WTC11 (cell line): ENCODE measurements around the gene MYPOP. TPM values are rescaled to one million over a fixed set of nuclear protein-coding genes. Genes with fewer than 3 reads are reported as not detected.
A peak's percentile ranks its signal among the peaks of the same experiment; 100 is the strongest.

ENCODE experiments used
- ATAC-seq: fragments of 200-7000 bp; cut with Tn5 transposase; 2 replicates; pipeline ENCODE4 v1.10.0; 2021; ENCODE audit warnings: mild to moderate bottlenecking, moderate library complexity
- CTCF ChIA-PET: fragments of 300-600 bp; sonication (Branson Sonifier 250); formaldehyde crosslinking; loops from one replicate; lab custom pipeline; 2021; ENCODE audit warnings: antibody characterized with exemption; lab: Charles Lee
- POLR2A ChIA-PET: fragments of 350-600 bp; sonication (Branson Sonifier 250); formaldehyde crosslinking; loops from one replicate; lab custom pipeline; 2021; ENCODE audit warnings: antibody characterized with exemption; lab: Charles Lee
- DNase-seq: peaks from one replicate; pipeline ENCODE4 v3.0.0; 2021; ENCODE audit warnings: low spot score
- H3K27ac Mint-ChIP-seq: 2 replicates; pipeline ENCODE4 v1.8.0; 2021; ENCODE audit warnings: mixed read lengths
- H3K27me3 Mint-ChIP-seq: 2 replicates; pipeline ENCODE4 v1.8.0; 2021; ENCODE audit warnings: low read depth, mild to moderate bottlenecking, moderate library complexity, mixed read lengths
- H3K36me3 Mint-ChIP-seq: 2 replicates; pipeline ENCODE4 v1.8.0; 2021; ENCODE audit warnings: mixed read lengths
- H3K4me1 Mint-ChIP-seq: 2 replicates; pipeline ENCODE4 v1.8.0; 2022; ENCODE audit warnings: mixed read lengths
- H3K4me3 Mint-ChIP-seq: 2 replicates; pipeline ENCODE4 v1.8.0; 2021; ENCODE audit warnings: mild to moderate bottlenecking, moderate library complexity, mixed read lengths
- H3K9me3 Mint-ChIP-seq: 2 replicates; pipeline ENCODE4 v1.8.0; 2021; ENCODE audit warnings: mixed read lengths
- EMX1 ChIP-seq: fragments of 250-450 bp; sonication (Bioruptor Pico); IDR thresholded peaks from 2 replicates; pipeline ENCODE4 v1.8.0; 2021; ENCODE audit warnings: mild to moderate bottlenecking
- ETV6 ChIP-seq: sonication (generic); formaldehyde crosslinking; IDR thresholded peaks from 2 replicates; pipeline ENCODE4 v1.8.1; 2022; ENCODE audit warnings: mild to moderate bottlenecking, missing genetic modification reagents
- FOXJ3 ChIP-seq: sonication (generic); formaldehyde crosslinking; IDR thresholded peaks from 2 replicates; pipeline ENCODE4 v1.9.0; 2021; ENCODE audit warnings: missing genetic modification reagents, mild to moderate bottlenecking, borderline replicate concordance
- GABPB1 ChIP-seq: sonication (generic); formaldehyde crosslinking; IDR thresholded peaks from 2 replicates; pipeline ENCODE4 v1.8.1; 2023; ENCODE audit warnings: mild to moderate bottlenecking, missing genetic modification reagents
- JUN ChIP-seq: sonication (generic); formaldehyde crosslinking; IDR thresholded peaks from 2 replicates; pipeline ENCODE4 v1.8.0; 2023; ENCODE audit warnings: mild to moderate bottlenecking, missing genetic modification reagents
- NR2C2 ChIP-seq: sonication (generic); formaldehyde crosslinking; IDR thresholded peaks from 2 replicates; pipeline ENCODE4 v1.8.0; 2022; ENCODE audit warnings: mild to moderate bottlenecking, missing genetic modification reagents
- PRDM15 ChIP-seq: sonication (generic); formaldehyde crosslinking; IDR thresholded peaks from 2 replicates; pipeline ENCODE4 v1.8.0; 2022; ENCODE audit warnings: missing genetic modification reagents
- TEAD4 ChIP-seq: sonication (generic); formaldehyde crosslinking; IDR thresholded peaks from 2 replicates; pipeline ENCODE4 v1.8.0; 2022; ENCODE audit warnings: mild to moderate bottlenecking, missing genetic modification reagents
- ZNF423 ChIP-seq: fragments of 250-450 bp; sonication (Bioruptor Pico); IDR thresholded peaks from 2 replicates; pipeline ENCODE4 v2.1.2; 2022; ENCODE audit warnings: mild to moderate bottlenecking, moderate library complexity
- ZNF671 ChIP-seq: fragments of 250-450 bp; sonication (Bioruptor Pico); IDR thresholded peaks from 2 replicates; pipeline ENCODE4 v1.8.0; 2021; ENCODE audit warnings: mild to moderate bottlenecking
- total RNA-seq: library from RNA; stranded (reverse); gene quantifications from 3 replicates; pipeline ENCODE4 v1.2.3, GENCODE V29; 2021
- TF ChIP-seq, protein P1 (sequence below): fragments of 250-450 bp; sonication (Bioruptor Pico); IDR thresholded peaks from 2 replicates; pipeline ENCODE4 v1.9.0; 2021; ENCODE audit warnings: mild to moderate bottlenecking, borderline replicate concordance
- TF ChIP-seq, protein P2 (sequence below): sonication (generic); formaldehyde crosslinking; IDR thresholded peaks from 2 replicates; pipeline ENCODE4 v1.8.1; 2023; ENCODE audit warnings: mild to moderate bottlenecking, missing genetic modification reagents
- TF ChIP-seq, protein P3 (sequence below): sonication (generic); formaldehyde crosslinking; IDR thresholded peaks from 2 replicates; pipeline ENCODE4 v1.8.1; 2022; ENCODE audit warnings: mild to moderate bottlenecking, moderate library complexity, missing genetic modification reagents
- TF ChIP-seq, protein P4 (sequence below): fragments of 250-450 bp; sonication (Bioruptor Pico); conservative IDR thresholded peaks from 2 replicates; pipeline ENCODE4 v1.9.0; 2021; ENCODE audit warnings: mild to moderate bottlenecking
- TF ChIP-seq, protein P5 (sequence below): sonication (generic); formaldehyde crosslinking; IDR thresholded peaks from 2 replicates; pipeline ENCODE4 v1.8.1; 2022; ENCODE audit warnings: mild to moderate bottlenecking, missing genetic modification reagents, moderate library complexity, borderline replicate concordance
- TF ChIP-seq, protein P6 (sequence below): sonication (generic); formaldehyde crosslinking; IDR thresholded peaks from 2 replicates; pipeline ENCODE4 v1.8.1; 2022; ENCODE audit warnings: low read depth, missing genetic modification reagents, borderline replicate concordance

The MYPOP gene
- total RNA-seq, 1 experiment from 2014 or later: 13.6 TPM

DNA sequence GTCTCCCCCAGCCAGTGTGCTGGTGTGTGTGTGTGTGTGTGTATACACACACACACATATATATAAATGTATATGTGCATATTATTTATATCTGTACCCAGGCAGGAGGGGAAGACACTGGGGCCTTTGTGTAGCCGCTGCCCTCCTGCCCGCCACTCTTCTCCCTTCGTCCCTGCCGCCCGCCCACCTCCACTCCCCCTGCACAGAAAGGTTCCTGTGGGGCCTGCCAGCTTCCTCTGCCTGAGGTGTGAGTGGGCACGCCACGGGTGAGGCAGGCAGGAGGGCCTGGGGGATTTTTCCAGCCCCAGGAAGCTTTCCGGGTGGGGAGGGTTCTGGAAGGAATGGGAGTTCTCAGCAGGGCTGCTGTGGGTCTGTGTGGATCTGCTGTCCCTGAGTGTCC, 23.4 kb downstream of the MYPOP start (continued):
- TF ChIP-seq, protein P1, sequence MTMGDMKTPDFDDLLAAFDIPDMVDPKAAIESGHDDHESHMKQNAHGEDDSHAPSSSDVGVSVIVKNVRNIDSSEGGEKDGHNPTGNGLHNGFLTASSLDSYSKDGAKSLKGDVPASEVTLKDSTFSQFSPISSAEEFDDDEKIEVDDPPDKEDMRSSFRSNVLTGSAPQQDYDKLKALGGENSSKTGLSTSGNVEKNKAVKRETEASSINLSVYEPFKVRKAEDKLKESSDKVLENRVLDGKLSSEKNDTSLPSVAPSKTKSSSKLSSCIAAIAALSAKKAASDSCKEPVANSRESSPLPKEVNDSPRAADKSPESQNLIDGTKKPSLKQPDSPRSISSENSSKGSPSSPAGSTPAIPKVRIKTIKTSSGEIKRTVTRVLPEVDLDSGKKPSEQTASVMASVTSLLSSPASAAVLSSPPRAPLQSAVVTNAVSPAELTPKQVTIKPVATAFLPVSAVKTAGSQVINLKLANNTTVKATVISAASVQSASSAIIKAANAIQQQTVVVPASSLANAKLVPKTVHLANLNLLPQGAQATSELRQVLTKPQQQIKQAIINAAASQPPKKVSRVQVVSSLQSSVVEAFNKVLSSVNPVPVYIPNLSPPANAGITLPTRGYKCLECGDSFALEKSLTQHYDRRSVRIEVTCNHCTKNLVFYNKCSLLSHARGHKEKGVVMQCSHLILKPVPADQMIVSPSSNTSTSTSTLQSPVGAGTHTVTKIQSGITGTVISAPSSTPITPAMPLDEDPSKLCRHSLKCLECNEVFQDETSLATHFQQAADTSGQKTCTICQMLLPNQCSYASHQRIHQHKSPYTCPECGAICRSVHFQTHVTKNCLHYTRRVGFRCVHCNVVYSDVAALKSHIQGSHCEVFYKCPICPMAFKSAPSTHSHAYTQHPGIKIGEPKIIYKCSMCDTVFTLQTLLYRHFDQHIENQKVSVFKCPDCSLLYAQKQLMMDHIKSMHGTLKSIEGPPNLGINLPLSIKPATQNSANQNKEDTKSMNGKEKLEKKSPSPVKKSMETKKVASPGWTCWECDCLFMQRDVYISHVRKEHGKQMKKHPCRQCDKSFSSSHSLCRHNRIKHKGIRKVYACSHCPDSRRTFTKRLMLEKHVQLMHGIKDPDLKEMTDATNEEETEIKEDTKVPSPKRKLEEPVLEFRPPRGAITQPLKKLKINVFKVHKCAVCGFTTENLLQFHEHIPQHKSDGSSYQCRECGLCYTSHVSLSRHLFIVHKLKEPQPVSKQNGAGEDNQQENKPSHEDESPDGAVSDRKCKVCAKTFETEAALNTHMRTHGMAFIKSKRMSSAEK (CRISPR knock-in tag): no peak
- TF ChIP-seq EMX1 (CRISPR knock-in tag): no peak
- no peak for TF ChIP-seq ETV6 (CRISPR knock-in tag)
- TF ChIP-seq JUN (CRISPR knock-in tag): no peak
- no peak for TF ChIP-seq ZNF423 (CRISPR knock-in tag)
- TF ChIP-seq, protein P2, sequence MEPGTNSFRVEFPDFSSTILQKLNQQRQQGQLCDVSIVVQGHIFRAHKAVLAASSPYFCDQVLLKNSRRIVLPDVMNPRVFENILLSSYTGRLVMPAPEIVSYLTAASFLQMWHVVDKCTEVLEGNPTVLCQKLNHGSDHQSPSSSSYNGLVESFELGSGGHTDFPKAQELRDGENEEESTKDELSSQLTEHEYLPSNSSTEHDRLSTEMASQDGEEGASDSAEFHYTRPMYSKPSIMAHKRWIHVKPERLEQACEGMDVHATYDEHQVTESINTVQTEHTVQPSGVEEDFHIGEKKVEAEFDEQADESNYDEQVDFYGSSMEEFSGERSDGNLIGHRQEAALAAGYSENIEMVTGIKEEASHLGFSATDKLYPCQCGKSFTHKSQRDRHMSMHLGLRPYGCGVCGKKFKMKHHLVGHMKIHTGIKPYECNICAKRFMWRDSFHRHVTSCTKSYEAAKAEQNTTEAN (CRISPR knock-in tag): no peak
- no peak for TF ChIP-seq TEAD4 (CRISPR knock-in tag)
- no peak for TF ChIP-seq ZNF671 (CRISPR knock-in tag)

DNA sequence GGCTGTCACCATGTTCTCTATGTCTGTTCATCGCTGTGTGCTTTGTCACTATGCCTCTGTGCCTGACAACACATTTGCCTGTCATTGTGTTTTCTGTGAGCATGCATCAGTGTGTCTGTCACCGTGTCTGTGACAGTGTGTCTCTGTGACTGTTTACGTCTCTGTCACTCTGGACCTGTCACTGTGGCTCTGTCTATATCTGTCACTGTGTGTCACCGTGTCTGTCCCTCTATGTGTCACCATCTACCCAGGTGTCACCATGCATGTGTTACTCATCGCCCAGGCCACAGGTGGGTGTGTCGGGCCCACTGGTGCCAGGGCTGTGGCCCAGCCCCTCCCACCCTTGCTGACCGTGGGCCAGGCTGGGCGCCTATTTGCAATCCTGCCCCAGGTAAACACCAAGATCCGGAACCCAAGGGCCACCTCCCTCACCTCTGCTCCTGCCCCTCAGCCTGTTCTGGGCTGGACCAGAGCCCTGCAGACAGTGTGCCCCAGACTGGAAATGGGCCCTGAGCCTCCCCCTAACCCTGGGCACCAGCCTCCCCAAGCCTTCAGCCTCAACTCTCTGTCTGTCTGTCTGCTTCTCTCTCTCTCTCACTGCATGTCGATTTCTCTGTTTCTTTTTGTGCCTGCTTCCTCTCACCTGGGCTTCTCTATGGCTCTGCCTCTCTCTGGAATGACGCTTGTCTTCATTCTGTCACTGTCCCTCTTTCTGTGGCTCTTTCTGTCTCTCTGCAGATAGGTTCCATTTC, 24.2 kb downstream of the MYPOP start:
- ChIA-PET POLR2A (interaction anchor here (1.0 kb wide), 1 partner anchor 14 kb away, joined by 3 read pairs; no protein-coding TSS in a partner anchor), CTCF (interaction anchor here (0.6 to 8.5 kb wide), 2 partner anchors 13 kb away, joined by 3 to 212 read pairs; partner anchors contain the start of genes FOXA3 and SYMPK)
- Mint-ChIP-seq H3K27me3 (no peaks in the 10 kb centered on the region), H3K4me3 (peak overlapping the region; percentile 36), H3K27ac (peak overlapping the region; percentile 11), H3K4me1 (peaks cover 60% of the 10 kb centered on the region), H3K9me3 (no peaks in the 10 kb centered on the region), H3K36me3 (peaks cover 1% of the 10 kb centered on the region)
- no peak for DNase-seq
- no peak for ATAC-seq
- TF ChIP-seq NR2C2 (CRISPR knock-in tag) (no peak), PRDM15 (CRISPR knock-in tag) (0 out of 2 replicates have a peak, but pooled peaks have one; percentile 1), GABPB1 (CRISPR knock-in tag) (0 out of 2 replicates have a peak, but pooled peaks have one; percentile 65), ETV6 (CRISPR knock-in tag) (no peak), FOXJ3 (CRISPR knock-in tag) (no peak)
- TF ChIP-seq, protein P3, sequence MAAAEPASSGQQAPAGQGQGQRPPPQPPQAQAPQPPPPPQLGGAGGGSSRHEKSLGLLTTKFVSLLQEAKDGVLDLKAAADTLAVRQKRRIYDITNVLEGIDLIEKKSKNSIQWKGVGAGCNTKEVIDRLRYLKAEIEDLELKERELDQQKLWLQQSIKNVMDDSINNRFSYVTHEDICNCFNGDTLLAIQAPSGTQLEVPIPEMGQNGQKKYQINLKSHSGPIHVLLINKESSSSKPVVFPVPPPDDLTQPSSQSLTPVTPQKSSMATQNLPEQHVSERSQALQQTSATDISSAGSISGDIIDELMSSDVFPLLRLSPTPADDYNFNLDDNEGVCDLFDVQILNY: no peak
- TF ChIP-seq, protein P4, sequence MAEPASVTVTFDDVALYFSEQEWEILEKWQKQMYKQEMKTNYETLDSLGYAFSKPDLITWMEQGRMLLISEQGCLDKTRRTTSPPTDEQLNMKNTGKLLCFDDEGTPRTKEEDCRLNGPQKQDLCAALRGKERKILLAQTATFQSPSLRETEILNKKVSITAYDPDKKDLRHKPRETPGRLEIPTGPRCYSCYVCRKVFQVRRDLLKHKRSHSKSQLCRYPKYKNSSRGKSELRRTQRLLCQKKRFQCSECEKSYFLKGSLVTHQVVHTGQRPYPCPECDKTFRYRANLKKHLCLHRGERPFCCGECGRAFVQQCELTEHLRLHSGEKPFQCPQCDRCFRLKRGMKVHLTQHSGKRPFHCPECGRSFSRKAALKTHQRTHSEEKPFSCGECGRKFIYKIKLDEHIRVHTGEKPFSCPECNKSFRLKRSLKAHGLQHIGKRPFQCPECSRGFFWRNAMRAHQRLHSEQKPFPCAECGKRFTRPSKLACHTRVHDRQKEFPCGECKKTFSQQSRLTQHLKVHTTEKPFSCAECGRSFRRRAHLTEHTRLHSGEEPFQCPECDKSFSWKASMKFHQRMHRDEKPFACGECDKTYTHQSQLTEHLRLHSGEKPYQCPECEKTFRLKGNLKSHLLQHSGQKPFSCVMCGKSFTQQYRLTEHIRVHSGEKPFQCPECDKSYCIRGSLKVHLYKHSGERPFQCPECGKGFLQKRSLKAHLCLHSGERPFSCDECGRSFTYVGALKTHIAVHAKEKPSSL (CRISPR knock-in tag): no peak
- TF ChIP-seq, protein P5, sequence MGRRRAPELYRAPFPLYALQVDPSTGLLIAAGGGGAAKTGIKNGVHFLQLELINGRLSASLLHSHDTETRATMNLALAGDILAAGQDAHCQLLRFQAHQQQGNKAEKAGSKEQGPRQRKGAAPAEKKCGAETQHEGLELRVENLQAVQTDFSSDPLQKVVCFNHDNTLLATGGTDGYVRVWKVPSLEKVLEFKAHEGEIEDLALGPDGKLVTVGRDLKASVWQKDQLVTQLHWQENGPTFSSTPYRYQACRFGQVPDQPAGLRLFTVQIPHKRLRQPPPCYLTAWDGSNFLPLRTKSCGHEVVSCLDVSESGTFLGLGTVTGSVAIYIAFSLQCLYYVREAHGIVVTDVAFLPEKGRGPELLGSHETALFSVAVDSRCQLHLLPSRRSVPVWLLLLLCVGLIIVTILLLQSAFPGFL (CRISPR knock-in tag): no peak
- TF ChIP-seq, protein P6, sequence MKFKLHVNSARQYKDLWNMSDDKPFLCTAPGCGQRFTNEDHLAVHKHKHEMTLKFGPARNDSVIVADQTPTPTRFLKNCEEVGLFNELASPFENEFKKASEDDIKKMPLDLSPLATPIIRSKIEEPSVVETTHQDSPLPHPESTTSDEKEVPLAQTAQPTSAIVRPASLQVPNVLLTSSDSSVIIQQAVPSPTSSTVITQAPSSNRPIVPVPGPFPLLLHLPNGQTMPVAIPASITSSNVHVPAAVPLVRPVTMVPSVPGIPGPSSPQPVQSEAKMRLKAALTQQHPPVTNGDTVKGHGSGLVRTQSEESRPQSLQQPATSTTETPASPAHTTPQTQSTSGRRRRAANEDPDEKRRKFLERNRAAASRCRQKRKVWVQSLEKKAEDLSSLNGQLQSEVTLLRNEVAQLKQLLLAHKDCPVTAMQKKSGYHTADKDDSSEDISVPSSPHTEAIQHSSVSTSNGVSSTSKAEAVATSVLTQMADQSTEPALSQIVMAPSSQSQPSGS (CRISPR knock-in tag): no peak
